ENCODE results near the gene TTC9. TPM values are rescaled to one million over a fixed set of nuclear protein-coding genes. Genes with fewer than 3 reads are reported as not detected.

TTC9 gene
- total RNA-seq (10 to 100 TPM in 1 of 2 donors, 1 to 10 TPM in 1; 8.2 to 11.7 TPM), total RNA-seq (31.4 to 41.8 reads per million in 2 donors)

- Mint-ChIP-seq H3K4me3 (peak within 1 kb of the TSS; percentile 98), H3K4me1 (peaks cover 44% of the 10 kb centered on the region), H3K27me3 (no peaks in the 10 kb centered on the region), H3K27ac (peak within 1 kb of the TSS; percentile 95), H3K36me3 (ENCODE audit: low read depth) (no peaks in the 10 kb centered on the region)
- DNase-seq (peak in 2 of 3 donors; percentile 48 to 49), ATAC-seq (peak; percentile 28)
- no peaks in the 10 kb centered on the region for H3K9me3 ChIP-seq (ENCODE audit: control insufficient read depth, low read length, poor library complexity, severe bottlenecking)
Observed at GRCh38 chr14:70641548-70642302, at the start of gene TTC9. Gene TTC9 (plus strand): TSS chr14:70641916. CDS start chr14:70642130, 214 bp downstream.

GRCh38 chr14:70594461-70594860 lies 47.3 kb upstream of the TTC9 start:
- Mint-ChIP-seq H3K36me3 (ENCODE audit: low read depth) (peaks cover 8% of the 10 kb centered on the region), H3K27ac (no peak overlapping the region), H3K4me3 (no peak overlapping the region), H3K4me1 (peaks cover 13% of the 10 kb centered on the region), H3K27me3 (no peaks in the 10 kb centered on the region)
- no peak for ATAC-seq
- H3K9me3 ChIP-seq (ENCODE audit: control insufficient read depth, low read length, poor library complexity, severe bottlenecking): no peaks in the 10 kb centered on the region
- no peak for DNase-seq

GRCh38 chr14:70595443-70596185 lies 46.1 kb upstream of the TTC9 start:
- H3K27ac Mint-ChIP-seq: no peak overlapping the region
- DNase-seq (no peak), ATAC-seq (no peak)
- peaks cover 20% of the 10 kb centered on the region for H3K4me1 Mint-ChIP-seq
- H3K36me3 Mint-ChIP-seq (ENCODE audit: low read depth): peaks cover 3% of the 10 kb centered on the region
- H3K4me3 Mint-ChIP-seq: no peak overlapping the region
- no peaks in the 10 kb centered on the region for H3K27me3 Mint-ChIP-seq
- H3K9me3 ChIP-seq (ENCODE audit: control insufficient read depth, low read length, poor library complexity, severe bottlenecking): no peaks in the 10 kb centered on the region

GRCh38 chr14:70597731-70598130 lies 44.0 kb upstream of the TTC9 start:
- H3K9me3 ChIP-seq (ENCODE audit: control insufficient read depth, low read length, poor library complexity, severe bottlenecking): no peaks in the 10 kb centered on the region
- DNase-seq (no peak), ATAC-seq (no peak)
- H3K27me3 Mint-ChIP-seq: no peaks in the 10 kb centered on the region
- peaks cover 17% of the 10 kb centered on the region for H3K4me1 Mint-ChIP-seq
- no peaks in the 10 kb centered on the region for H3K36me3 Mint-ChIP-seq (ENCODE audit: low read depth)
- no peak overlapping the region for H3K4me3 Mint-ChIP-seq
- no peak overlapping the region for H3K27ac Mint-ChIP-seq

- no peak for DNase-seq
- H3K27me3 Mint-ChIP-seq: peaks cover 2% of the 10 kb centered on the region
- H3K4me1 Mint-ChIP-seq: peaks cover 17% of the 10 kb centered on the region
- H3K4me3 Mint-ChIP-seq: peak overlapping the region; percentile 96
- H3K27ac Mint-ChIP-seq: peak overlapping the region; percentile 94
- ATAC-seq: no peak
- H3K36me3 Mint-ChIP-seq (ENCODE audit: low read depth): no peaks in the 10 kb centered on the region
- H3K9me3 ChIP-seq (ENCODE audit: control insufficient read depth, low read length, poor library complexity, severe bottlenecking): no peaks in the 10 kb centered on the region
Observed at GRCh38 chr14:70599345-70599744, 42.4 kb upstream of the TTC9 start.

GRCh38 chr14:70600382-70601157 lies 41.1 kb upstream of the TTC9 start, which contains the start of gene MED6:
Gene MED6 (minus strand): TSS chr14:70600655. CDS start chr14:70600637, 18 bp downstream.
- Mint-ChIP-seq H3K4me3 (peak within 1 kb of the TSS; percentile 96), H3K36me3 (ENCODE audit: low read depth) (no peaks in the 10 kb centered on the region), H3K4me1 (peaks cover 17% of the 10 kb centered on the region), H3K27me3 (peaks cover 6% of the 10 kb centered on the region), H3K27ac (peak within 1 kb of the TSS; percentile 94)
- H3K9me3 ChIP-seq (ENCODE audit: control insufficient read depth, low read length, poor library complexity, severe bottlenecking): no peaks in the 10 kb centered on the region
- DNase-seq (peak; percentile 72 to 83 (median 80)), ATAC-seq (peak; percentile 99)

GRCh38 chr14:70601162-70601561 lies 40.6 kb upstream of the TTC9 start:
- Mint-ChIP-seq H3K27me3 (peaks cover 10% of the 10 kb centered on the region), H3K27ac (peak overlapping the region; percentile 94), H3K4me1 (peaks cover 17% of the 10 kb centered on the region), H3K36me3 (ENCODE audit: low read depth) (peaks cover 1% of the 10 kb centered on the region), H3K4me3 (peak overlapping the region; percentile 96)
- ATAC-seq: no peak
- DNase-seq: no peak
- H3K9me3 ChIP-seq (ENCODE audit: control insufficient read depth, low read length, poor library complexity, severe bottlenecking): no peaks in the 10 kb centered on the region

GRCh38 chr14:70602254-70602653 lies 39.5 kb upstream of the TTC9 start:
- H3K27me3 Mint-ChIP-seq: peaks cover 18% of the 10 kb centered on the region
- H3K36me3 Mint-ChIP-seq (ENCODE audit: low read depth): peaks cover 6% of the 10 kb centered on the region
- H3K4me3 Mint-ChIP-seq: no peak overlapping the region
- no peaks in the 10 kb centered on the region for H3K9me3 ChIP-seq (ENCODE audit: control insufficient read depth, low read length, poor library complexity, severe bottlenecking)
- peaks cover 16% of the 10 kb centered on the region for H3K4me1 Mint-ChIP-seq
- DNase-seq (no peak), ATAC-seq (no peak)
- H3K27ac Mint-ChIP-seq: no peak overlapping the region

- H3K27ac Mint-ChIP-seq: no peak overlapping the region
- no peaks in the 10 kb centered on the region for H3K4me1 Mint-ChIP-seq
- no peak overlapping the region for H3K4me3 Mint-ChIP-seq
- H3K36me3 Mint-ChIP-seq (ENCODE audit: low read depth): peaks cover 5% of the 10 kb centered on the region
- H3K9me3 ChIP-seq (ENCODE audit: control insufficient read depth, low read length, poor library complexity, severe bottlenecking): no peaks in the 10 kb centered on the region
- ATAC-seq: no peak
- peaks cover 8% of the 10 kb centered on the region for H3K27me3 Mint-ChIP-seq
- no peak for DNase-seq
Observed at GRCh38 chr14:70611216-70611615, 30.5 kb upstream of the TTC9 start.

GRCh38 chr14:70616646-70617045 lies 25.1 kb upstream of the TTC9 start:
- Mint-ChIP-seq H3K27ac (no peak overlapping the region), H3K4me3 (no peak overlapping the region), H3K4me1 (peaks cover 6% of the 10 kb centered on the region), H3K27me3 (no peaks in the 10 kb centered on the region), H3K36me3 (ENCODE audit: low read depth) (no peaks in the 10 kb centered on the region)
- DNase-seq (no peak), ATAC-seq (no peak)
- H3K9me3 ChIP-seq (ENCODE audit: control insufficient read depth, low read length, poor library complexity, severe bottlenecking): no peaks in the 10 kb centered on the region

- ATAC-seq (no peak), DNase-seq (no peak)
- Mint-ChIP-seq H3K36me3 (ENCODE audit: low read depth) (no peaks in the 10 kb centered on the region), H3K27ac (no peak overlapping the region), H3K27me3 (no peaks in the 10 kb centered on the region), H3K4me1 (peaks cover 10% of the 10 kb centered on the region), H3K4me3 (no peak overlapping the region)
- H3K9me3 ChIP-seq (ENCODE audit: control insufficient read depth, low read length, poor library complexity, severe bottlenecking): no peaks in the 10 kb centered on the region
Observed at GRCh38 chr14:70618314-70618713, 23.4 kb upstream of the TTC9 start.

GRCh38 chr14:70619708-70620107 lies 22.0 kb upstream of the TTC9 start:
- DNase-seq (no peak), ATAC-seq (no peak)
- Mint-ChIP-seq H3K27ac (no peak overlapping the region), H3K36me3 (ENCODE audit: low read depth) (no peaks in the 10 kb centered on the region), H3K27me3 (no peaks in the 10 kb centered on the region), H3K4me1 (peaks cover 12% of the 10 kb centered on the region), H3K4me3 (no peak overlapping the region)
- H3K9me3 ChIP-seq (ENCODE audit: control insufficient read depth, low read length, poor library complexity, severe bottlenecking): no peaks in the 10 kb centered on the region

Measured in T-helper 17 cell (primary cell).